ENCODE results near the gene WDR73.
"Not testable (repeated sequence)": the region's sequence is repeated elsewhere in the genome, so short reads cannot be mapped to it uniquely, and the experiment has no call there.

WDR73 gene

DNA sequence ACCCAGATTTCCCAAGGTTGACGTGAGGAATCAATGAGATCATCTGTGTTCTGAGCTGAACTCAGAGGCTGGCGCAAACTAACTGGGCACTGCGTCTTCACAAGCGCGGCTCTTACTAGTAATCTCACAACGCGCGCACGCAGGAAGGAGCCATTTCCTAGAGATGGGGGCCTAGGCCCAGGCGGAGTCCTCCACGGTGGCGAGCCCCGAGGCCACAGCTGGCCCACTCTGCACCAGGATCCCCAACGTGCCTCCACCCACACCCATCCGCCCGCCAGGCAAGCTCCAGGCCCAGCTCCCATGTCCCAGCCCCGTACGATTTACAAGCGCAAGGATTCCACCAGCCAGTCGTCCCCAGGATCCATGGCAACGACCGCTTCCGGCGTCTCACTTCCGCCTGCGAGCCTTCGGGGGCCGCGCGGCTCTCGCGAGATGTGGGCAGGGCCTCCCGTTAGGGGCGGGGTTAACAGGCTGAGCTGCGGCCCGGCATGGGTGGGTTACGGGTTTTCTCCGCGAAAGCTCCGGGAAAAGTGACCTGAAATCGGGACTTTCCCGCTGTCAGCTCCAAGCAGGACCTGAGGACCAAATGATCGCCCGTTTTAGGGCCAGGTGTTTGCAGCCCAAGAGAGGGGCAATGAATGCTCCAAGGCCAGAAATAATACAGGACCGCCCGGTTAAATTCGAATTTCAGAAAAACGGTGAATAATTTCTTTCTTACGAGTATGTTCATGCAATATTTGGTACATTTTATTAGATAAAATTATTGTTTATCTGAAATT is at the start of gene WDR73:
Gene WDR73, minus strand, starts transcription at position 374 of the 779 bp plus-strand sequence. Its CDS starts 9 bp downstream, at position 365.
- peak; percentile 49 for DNase-seq

DNA sequence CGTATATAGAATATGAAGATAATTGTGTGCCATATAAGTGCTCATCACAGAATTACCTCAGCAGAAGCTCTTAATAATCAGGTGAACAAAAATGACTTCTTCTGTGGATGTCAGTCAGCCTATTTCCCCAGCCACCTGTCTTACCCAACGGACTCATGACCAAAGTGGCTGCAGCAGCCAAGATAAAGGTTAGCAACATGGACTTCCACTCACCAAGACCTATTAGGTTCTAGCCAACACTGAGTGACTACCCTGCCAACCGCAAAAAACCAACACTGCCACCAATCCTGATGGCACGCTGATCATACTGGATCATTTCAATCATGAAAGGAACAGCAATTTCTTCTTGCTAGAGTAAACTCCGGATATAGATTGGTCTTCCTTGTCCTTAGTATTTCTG is 49.7 kb upstream of the WDR73 start:
- no peak for DNase-seq

DNA sequence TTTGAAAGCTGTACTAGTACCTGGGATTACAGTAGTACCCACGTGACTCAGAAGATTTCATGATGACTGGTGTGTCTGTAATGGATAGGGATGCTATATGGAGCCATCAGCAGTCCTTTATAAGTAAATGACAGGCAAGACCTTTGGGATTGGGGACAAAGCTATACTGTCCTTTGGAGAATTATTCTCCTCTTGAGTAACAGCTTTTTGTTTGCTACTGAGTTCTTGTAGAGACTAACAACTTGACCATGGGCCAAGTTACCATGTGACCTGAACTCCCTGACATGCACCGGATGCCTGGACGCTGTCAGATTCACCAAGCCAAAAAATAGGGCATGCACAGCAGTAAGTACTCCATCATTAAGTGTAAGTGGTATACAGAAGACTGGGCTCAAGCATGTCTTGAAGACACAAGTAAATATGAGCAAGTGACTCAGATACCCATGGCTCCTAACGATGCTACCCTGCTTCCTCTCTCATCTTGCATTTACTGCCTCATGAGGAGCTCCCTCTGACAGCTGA is 48.9 kb upstream of the WDR73 start:
- no peak for DNase-seq

DNA sequence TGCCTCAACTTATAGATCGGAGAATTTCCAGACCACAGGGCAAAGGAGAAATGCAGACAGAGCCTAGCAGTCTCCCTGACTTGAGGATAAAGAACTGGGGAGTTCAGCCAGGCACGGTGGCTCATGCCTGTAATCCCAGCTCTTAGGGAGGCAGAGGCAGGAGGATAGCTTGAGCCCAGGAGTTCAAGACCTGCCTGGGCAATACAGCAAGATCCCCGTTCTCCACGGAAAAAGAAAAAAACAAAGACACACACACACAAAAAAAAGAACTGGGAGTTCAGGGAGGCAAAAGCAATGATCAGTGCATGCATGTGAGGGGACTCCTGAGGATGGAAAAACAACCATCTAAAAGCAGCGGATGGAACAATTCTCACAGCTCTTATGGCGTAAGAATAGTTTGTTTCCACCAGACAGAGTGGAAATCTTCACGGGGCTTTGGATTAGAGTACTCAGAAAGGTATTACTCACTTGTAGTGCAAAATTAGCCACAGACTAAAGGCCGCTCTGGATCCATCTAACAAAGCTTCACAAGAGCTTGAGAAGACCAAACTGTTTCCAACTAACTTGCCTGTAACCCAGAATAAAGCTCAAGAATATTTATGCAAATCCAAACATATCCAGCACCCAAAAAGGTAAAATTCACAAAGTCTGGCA is 45.6 kb upstream of the WDR73 start:
- no peak for DNase-seq

DNA sequence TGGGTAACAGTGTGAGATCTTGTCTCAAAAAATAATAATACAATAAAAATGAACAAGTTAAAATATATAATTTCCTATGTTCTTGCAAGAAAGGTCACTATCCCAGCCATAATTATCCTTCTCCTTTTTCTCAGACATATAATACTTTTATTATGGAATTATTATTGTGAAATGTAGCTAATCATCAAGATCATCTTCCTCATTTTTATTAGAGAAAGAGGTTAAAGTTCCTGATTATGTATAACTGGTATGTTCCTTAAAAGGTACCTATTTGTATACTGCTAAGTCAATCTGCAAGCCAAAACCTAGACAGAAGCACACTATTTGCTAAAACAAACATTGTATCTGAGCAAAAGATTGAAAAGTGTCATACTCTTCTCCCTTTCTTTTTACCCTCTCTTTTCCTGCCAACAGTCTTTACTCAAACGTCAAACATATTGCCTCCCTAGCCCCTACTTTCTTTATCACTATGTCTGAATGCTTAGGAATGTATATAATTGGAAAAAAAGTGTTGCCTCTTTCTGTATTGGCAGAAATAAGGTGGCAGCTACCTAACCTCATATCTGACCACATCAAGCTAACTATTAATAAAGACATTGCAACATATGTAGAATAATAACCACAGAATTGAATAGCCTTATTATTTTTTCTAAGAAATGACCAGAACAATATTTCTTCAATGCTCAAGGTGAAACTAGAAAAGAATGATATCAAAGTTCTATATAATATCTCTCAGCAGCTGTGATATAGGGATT is 43.3 kb upstream of the WDR73 start:
- no peak for DNase-seq

DNA sequence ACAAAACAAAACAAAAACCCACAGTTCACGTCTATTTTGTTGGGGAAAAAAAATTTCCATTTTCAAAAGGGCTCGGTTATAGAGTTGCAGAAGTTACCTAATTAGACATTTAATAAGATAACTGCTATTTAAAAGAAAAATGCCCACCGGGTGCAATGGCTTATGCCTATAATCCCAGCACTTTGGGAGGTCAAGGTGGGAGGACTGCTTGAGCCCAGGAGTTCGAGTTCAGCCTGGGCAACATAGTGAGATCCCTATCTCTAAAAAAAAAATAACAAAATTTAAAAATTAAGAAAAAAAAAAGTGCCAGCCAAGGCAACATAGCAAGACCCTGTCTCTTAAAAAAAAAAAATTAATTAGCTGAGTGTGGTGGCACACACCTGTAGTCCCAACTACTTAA is 42.7 kb upstream of the WDR73 start:
- no peak for DNase-seq

DNA sequence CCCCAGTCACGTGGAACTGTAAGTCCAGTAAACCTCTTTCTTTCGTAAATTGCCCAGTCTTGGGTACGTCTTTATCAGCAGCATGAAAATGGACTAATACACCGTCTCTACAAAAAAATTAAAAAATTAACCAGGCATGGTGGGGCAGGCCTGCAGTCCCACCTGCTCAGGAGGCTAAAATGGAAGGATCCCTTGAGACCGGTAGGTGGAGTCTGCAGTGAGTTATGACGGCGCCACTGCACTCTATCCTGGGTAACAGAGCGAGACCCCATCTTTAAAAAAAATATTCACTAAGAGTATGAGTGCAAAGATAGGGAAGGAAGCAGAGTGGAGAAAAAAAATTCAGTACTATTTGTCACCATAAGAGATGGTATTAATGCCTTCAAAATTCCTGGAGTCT is 36.3 kb upstream of the WDR73 start:
- no peak for DNase-seq

DNA sequence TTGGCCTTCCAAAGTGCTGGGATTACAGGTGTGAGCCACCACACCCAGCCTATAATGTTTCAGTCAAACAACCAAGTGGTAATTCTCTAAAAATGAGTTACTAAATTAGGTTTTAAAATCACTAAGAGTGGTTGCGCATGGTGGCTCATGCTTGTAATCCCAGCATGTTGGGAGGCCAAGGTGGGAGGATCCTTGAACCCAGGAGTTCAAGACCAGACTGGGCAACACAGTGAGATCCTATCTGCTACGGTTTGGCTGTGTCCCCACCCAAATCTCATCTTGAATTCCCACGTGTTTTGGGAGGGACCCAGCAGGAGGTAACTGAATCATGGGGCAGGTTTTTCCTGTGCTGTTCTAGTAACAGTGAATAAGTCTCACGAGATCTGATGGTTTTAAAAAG is 35.8 kb upstream of the WDR73 start:
- DNase-seq = no peak

DNA sequence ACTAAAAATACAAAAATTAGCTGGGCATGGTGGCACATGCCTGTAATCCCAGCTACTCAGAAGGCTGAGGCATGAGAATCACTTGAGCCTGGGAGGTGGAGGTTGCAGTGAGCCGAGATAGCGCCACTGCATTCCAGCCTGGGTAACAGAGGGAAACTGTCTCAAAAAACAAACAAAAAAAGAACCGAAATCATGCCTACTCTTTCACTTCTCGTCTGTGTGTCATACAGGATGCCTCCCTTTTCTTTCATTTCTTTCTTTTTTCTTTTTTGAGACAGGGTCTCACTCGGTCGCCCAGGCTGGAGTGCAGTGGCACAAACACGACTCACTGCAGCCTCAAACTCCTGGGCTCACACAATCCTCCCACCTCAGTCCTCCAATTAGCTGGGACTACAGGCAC is 32.4 kb upstream of the WDR73 start:
- DNase-seq = not testable (repeated sequence)

DNA sequence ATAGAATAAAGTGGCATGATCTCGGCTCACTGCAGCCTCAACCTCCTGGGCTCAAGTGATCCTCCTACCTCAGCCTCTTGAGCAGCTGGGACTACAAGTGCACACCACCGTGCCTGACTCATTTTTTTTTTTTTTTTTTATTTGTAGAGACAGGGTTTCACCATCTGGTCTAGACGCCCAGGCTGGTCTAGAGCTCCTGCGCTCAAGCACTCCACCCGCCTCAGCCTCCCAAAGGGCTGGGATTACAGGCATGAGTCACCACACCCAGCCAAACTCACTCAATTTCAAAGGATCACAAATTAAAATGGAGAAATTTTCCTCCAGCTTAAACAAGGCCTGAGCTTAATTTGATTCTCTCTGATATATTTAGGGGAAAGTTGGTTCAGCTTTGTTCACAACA is 31.2 kb upstream of the WDR73 start:
- peak; percentile 3 for DNase-seq

DNA sequence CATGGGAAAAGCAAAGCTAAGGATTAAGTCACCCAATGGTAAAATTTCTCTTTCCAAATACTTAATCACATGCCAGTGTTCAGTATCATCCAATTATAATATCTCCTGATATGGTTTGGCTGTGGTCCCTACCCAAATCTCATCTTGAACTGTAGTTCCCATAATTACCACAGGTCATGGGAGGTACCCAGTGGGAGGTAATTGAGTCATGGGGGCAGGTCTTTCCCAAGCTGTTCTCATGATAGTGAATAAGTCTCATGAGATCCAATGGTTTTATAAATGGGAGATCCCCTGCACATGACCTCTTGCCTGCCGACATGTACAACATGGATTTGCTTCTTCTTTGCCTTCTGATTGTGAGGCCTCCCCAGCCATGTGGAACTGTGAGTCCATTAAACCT is 30.0 kb upstream of the WDR73 start:
- no peak for DNase-seq

DNA sequence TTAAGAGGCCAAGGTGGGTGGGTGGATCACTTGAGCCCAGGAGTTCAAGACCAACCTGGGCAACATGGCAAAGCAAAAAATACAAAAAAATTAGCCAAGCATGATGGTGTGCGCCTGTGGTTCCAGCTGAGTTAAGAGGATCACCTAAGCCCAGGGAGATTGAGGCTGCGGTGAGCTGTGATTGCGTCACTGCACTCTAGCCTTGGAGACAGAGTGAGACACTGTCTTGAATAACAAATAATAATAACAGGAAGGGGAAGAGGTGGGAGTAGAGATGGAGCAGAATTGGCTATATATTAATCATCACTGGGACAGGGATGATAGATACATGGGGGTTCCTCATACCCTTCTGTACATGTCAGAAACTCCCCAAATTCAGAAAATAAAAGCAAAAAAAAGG is 27.7 kb upstream of the WDR73 start:
- no peak for DNase-seq

DNA sequence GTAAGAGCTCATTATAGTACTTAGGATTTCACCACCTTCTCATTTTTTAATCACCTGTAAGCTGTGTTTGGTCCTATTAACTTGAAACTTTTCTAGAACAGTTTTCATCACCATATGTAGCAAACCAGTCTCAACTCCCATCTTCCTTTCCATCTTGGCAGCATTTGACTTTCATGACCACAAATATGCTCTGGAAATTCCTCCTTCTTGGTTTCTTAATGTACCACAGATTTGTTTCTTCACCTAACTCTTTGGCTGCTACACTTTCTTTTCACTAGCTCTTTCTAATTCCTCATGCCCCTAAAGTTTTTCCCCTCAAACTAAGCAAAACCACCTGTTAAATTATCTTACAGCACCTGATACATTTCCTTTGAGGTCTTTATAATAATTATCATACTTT is 17.1 kb upstream of the WDR73 start:
- DNase-seq = no peak

DNA sequence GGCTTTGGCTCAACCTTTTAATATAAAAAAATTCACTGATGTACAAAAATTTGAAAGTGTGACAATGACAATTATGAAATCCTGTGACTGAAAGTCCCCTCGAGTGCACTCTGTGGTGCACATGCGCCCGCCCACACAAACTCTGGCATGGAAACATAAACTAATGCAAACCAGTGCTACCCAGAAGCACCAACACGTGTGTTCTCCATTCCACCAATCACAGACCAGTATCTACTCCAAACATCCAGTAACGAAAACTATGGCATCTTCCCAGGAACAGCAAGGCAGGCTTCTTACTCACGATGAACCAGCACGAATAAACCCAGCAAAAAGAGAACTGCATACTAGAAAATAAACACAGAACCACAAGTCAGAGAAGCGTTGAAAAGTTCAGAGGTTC is 15.6 kb upstream of the WDR73 start:
- no peak for DNase-seq

DNA sequence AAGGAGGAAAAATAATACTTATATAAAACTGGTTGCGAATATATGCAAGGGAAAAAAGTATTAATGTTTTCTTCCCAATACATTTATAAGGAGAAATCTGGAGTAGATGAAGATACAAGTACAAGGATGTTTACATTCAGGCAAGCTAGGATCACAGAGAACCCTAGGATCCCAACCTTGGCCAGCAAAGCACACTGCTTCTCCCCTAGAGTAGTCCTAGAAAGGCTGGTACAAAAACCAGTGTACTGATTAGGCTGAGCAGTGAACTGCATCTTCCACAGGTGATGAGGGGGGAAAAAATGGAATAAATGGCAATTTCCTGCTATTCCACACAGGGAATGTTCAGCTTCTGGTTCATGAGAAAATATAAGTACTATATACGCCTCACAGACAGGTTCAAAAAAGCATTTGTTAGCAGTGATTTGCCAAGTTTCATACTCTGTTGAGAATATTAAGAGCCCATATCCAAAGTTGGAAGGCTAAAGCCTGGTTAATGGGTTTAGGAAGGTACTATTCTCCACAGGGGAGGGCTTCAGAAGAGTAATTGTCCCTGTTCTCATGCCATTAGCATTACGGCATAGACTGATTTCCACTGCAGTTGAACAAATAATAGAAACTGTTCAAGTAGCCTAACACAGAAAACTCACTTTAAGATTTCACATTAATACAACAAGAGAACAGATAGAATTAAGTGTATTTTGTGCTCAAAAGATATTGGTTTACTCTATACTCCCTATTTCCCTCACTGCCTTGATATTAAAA is 14.3 kb upstream of the WDR73 start:
- no peak for DNase-seq

DNA sequence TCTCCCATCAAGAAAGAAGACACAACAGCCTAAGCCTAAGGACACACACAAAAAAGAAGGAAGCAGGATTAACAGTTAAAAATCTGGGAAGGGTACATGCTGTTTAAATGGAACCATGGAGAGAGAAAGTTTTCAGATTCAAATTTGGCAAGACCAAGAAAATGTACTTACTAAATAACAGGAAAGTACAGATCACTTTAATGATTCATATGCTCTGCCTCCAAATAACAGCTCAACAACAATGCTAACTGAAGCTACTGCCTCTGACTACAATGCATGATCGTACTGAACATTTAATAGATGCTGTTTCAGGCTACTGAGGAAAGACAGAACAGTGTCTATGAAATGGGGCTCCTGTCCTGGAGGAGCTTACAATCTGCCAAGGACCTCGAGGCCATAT is 12.3 kb upstream of the WDR73 start:
- no peak for DNase-seq

DNA sequence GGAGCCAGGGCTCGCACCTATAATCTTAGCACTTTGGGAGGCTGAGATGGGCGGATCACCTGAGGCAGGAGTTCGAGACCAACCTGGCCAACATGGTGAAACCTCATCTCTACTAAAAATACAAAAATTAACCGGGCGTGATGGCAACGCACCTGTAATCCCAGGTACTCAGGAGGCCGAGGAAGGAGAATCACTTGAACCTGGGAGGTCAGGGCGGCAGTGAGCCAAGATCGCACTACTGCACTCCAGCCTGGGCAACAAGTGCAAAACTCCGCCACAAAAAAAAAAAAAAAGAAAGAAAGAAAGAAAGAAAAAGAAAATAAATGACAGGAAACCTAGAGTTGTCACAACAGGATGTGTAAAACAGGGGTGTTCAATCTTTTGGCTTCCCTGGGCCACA is 6.9 kb upstream of the WDR73 start:
- no peak for DNase-seq

DNA sequence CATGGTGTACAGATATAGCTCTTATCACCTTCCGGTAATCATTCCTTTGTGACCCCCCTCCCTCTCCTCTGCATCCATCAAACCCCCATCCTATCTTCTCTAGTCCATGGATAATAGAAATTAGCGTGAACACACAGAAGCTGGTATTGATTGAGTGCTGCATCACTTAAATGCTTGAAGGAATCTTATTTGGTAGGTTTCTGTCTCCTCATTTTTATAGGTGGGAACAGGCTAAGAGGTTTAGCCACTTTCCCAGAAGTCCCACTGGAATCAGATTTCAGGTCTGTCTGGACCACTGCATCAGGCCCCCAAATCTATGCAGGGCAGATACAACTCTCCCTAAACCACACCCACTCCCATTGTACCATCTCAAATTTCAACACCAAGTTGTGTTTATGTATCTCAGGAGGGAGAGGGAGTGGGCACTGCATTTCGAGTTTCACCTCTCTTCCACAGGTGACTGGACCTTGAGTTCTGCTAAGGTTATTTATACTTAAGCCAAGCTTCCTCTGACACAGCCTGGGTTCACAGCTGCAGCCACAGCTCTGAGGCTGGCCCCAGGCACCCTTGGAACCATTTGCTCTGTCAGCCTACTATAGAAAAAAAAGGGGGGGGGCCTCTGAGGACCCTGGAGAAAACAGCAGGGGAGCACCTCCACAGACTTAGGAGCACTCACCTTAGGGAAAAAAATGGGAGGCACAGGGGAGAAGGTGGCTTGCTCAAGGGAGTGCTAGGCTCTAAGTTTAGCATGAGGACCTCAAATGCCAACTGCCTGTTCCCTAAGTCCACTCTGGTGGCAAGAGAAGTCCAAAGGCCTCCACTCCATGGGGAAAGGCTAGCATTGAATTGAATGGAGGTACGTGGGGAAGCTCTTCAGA is 6.1 kb upstream of the WDR73 start:
- no peak for DNase-seq

DNA sequence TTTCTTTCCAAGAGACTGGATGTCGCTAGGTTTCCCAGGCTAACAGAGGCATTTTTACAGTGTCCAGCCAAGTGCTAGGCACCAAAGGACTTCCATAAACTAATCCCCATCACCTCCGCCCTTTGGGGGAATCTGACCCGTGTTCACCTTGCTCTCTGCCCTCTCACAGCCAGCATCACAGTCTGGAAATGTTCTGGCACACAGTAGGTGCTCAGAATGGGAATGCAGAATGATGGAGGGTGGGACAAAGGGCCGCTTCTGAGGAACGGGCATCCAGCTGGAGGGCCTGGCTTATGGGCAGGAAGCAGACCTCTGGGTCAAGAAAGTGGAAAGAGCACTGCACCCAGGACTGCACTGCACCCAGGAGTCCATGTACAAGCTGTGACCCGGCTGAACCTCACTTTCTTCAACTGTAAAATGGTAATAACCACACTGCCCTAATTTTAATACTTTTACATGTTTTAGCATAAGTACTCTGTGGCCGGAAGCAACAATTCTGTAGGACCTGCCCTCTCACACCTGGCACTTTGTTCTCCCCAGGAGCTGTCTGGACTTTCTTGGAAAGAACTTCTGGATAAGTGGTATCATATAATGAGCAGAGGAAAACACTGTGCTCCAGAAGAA is 4.8 kb upstream of the WDR73 start:
- no peak for DNase-seq

DNA sequence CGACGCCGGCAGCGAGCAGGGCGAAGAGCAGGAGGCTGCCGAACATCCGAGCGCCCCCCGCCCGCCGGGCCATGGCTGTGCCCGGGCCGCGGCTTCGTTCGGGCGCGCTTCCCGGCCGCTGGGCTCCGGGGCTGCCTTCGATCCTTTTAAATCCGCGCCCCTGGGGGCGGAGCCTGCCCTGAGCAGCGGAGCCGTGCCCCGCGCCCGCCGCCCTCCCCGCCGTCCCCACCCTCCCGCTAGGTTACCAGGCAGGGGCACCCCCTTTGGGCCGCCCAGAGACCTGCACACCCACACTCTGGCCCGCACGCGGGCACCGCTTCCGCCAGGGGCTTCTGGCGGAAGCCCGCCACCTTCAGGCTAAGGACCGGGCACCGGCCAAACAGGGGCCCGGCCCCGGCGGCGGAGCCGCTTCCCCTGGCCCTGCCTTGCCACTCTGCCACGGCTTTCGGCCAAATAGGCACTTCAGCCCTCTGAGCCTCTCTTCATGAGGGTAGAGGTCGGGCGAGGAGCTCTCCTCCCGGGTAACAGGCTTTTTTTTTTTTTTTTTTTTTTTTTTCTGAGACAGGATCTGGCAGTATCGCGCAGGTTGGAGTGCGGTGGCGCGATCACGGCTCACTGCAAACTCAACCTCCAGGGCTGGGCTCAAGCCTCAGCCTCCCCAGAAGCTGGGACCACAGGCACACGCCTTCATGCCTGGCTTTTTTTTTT is 4.2 kb upstream of the WDR73 start, which contains the start of gene NMB:
Gene NMB, minus strand, starts transcription at position 120 of the 708 bp plus-strand sequence. Its CDS starts 47 bp downstream, at position 73.
- peak; percentile 56 for DNase-seq

DNA sequence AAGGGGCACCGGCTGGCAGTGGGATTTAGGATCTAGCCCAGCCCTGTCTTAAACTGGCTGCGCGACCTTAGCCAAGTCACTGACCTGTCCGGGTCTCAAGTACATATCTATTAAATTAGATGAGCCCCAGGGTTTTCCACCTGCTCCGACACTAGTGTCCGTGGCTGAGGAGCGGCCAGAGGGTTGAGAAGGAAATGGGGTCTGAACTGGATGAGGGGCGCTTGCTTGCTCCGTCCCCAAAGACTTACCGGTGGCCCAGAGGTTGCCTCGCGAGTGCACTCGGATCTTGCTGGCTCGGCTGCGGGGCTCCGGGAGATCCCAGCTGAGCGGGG is 3.6 kb upstream of the WDR73 start:
- DNase-seq = no peak

Data from SHP77 treated with DMSO at 0.1 percent for 48 hours (cell line).